HL-60 (cell line): Measurements from ENCODE around the gene SNX1.

Source experiments
- DNase-seq, 2 experiments: peaks; one replicate each; pipeline ENCODE4 v3.0.0-alpha.2; 2010 to 2020; ENCODE audit warnings: low read depth in 1 of 2, low spot score in 1 of 2
- H3K27ac ChIP-seq: fragments of 250-450 bp; sonication (Bioruptor Pico); replicated peaks from 2 replicates; pipeline ENCODE4 v1.5.1; 2020; ENCODE audit warnings: mild to moderate bottlenecking, moderate library complexity
- H3K27me3 ChIP-seq: fragments of 250-450 bp; sonication (Bioruptor Pico); 2 replicates; pipeline ENCODE4 v1.5.1; 2021; ENCODE audit warnings: mild to moderate bottlenecking, moderate library complexity; ENCODE audit not compliant: insufficient read depth, poor library complexity, severe bottlenecking
- H3K4me3 ChIP-seq: replicated peaks from 2 replicates; pipeline ENCODE4 v1.5.1; 2011; ENCODE audit warnings: mild to moderate bottlenecking, control low read depth, low read length; ENCODE audit not compliant: insufficient read depth
- CTCF ChIP-seq: IDR thresholded peaks from one replicate; pipeline ENCODE4 v1.5.1; 2011; ENCODE audit warnings: low read length, control low read depth, inconsistent platforms; ENCODE audit not compliant: insufficient read depth
- GABPA ChIP-seq: IDR thresholded peaks from 2 replicates; pipeline ENCODE4 v1.6.1; 2012; ENCODE audit warnings: low read depth
- POLR2AphosphoS5 ChIP-seq: IDR thresholded peaks from 2 replicates; pipeline ENCODE4 v1.6.1; 2012; ENCODE audit warnings: low read depth
- REST ChIP-seq: IDR thresholded peaks from 2 replicates; pipeline ENCODE4 v1.6.1; 2012; ENCODE audit warnings: low read depth; ENCODE audit not compliant: insufficient replicate concordance
- SPI1 ChIP-seq: IDR thresholded peaks from 2 replicates; pipeline ENCODE4 v1.6.1; 2012; ENCODE audit warnings: low read depth, mild to moderate bottlenecking, borderline replicate concordance

The SNX1 gene

GRCh38 chr15:64099379-64099778 lies 3.6 kb downstream of the SNX1 start:
- TF ChIP-seq REST (no peak), CTCF (no peak), SPI1 (no peak), GABPA (no peak), POLR2AphosphoS5 (no peak)
- no peak for DNase-seq
- H3K4me3 ChIP-seq: no peak overlapping the region
- H3K27ac ChIP-seq: no peak overlapping the region
- H3K27me3 ChIP-seq: no peaks in the 10 kb centered on the region

- TF ChIP-seq REST: no peak
- no peak for TF ChIP-seq CTCF
- TF ChIP-seq POLR2AphosphoS5: no peak
- no peak for TF ChIP-seq SPI1
- TF ChIP-seq GABPA: no peak
- H3K4me3 ChIP-seq: no peak overlapping the region
- no peak for DNase-seq
- H3K27ac ChIP-seq: peak overlapping the region; percentile 8
- H3K27me3 ChIP-seq: no peaks in the 10 kb centered on the region
Observed at GRCh38 chr15:64100958-64101357, 5.2 kb downstream of the SNX1 start.

- no peaks in the 10 kb centered on the region for H3K27me3 ChIP-seq
- H3K27ac ChIP-seq: no peak overlapping the region
- TF ChIP-seq REST: no peak
- no peak for TF ChIP-seq GABPA
- no peak for TF ChIP-seq SPI1
- TF ChIP-seq POLR2AphosphoS5: no peak
- TF ChIP-seq CTCF: no peak
- no peak for DNase-seq
- no peak overlapping the region for H3K4me3 ChIP-seq
Observed at GRCh38 chr15:64102497-64102896, 6.7 kb downstream of the SNX1 start.
